Fibroblast of skin of left quadriceps (primary cell): ENCODE measurements around the gene TREH.
"Not testable (repeated sequence)": the region's sequence is repeated elsewhere in the genome, so short reads cannot be mapped to it uniquely, and the experiment has no call there.

Experiments used
- DNase-seq, 2 experiments: peaks; one replicate each; pipeline ENCODE4 v3.0.0-alpha.2; 2013; ENCODE audit warnings: low read depth in 2 of 2

TREH gene

GRCh38 chr11:118679483-118679882 lies at the start of gene TREH:
Gene TREH, minus strand, starts transcription at chr11:118679650. Its CDS starts 23 bp downstream, at chr11:118679627.
- DNase-seq = no peak

- DNase-seq = not testable (repeated sequence)
These were observed 48.7 kb upstream of the TREH start for GRCh38 chr11:118728112-118728511.

DNA sequence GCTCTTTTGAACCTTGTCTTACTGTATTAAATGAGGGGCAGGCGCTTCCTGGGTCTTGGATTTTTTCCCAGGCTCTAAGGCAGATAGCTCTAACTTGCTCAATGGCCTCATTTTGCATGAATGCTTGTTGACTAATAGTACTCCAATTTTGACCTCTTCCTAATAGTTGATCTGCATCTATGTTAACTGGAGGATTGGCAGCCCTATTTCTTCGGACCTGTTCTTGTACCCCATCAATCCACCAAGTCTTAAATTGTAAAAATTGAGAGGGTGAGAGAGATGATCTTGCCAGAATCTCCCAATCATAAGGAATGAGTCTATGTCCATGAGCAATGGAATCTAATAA lies 48.2 kb upstream of the TREH start:
- not testable (repeated sequence) for DNase-seq

DNA sequence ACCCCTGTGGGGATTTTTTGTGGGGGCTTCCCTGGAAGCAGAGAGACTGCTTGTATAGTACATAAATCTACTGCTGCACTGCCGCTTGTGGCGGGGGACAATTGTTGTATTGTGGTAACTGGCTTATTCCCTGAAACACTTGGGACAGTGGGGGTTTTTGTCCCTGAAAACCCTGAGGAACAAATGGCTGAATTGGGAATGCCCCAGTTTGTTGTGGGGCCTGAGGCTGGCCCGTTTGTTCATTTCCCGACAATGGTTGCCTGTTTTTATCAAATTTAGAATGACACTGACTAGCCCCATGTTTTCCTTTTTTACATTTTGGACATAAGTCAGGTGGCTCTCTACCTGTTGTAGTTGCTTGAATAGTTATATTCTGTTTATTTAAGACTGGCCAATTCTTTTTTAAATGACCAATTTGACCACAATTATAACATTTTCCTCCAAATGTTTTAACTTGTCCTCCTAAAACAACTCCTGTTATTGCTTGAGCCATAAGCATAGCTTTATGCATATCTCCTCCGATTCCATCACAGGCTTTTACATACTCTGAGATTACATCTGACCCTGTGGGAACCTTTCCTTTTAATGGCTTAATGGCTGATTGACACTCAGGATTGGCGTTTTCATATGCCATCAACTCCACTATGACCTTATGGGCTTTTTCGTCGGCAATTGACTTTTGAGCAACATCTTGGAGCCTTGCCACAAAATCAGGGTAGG lies 47.7 kb upstream of the TREH start:
- not testable (repeated sequence) for DNase-seq

DNA sequence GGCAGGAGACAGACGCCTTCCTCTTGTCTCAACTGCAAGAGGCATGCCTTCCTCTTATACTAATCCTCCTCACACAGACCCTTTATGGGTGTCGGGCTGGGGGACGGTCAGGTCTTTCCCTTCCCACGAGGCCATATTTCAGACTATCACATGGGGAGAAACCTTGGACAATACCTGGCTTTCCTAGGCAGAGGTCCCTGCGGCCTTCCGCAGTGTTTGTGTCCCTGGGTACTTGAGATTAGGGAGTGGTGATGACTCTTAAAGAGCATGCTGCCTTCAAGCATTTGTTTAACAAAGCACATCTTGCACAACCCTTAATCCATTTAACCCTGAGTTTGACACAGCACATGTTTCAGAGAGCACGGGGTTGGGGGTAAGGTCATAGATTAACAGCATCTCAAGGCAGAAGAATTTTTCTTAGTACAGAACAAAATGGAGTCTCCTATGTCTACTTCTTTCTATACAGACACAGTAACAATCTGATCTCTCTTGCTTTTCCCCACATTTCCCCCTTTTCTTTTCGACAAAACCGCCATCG lies 42.1 kb upstream of the TREH start:
- not testable (repeated sequence) for DNase-seq

DNA sequence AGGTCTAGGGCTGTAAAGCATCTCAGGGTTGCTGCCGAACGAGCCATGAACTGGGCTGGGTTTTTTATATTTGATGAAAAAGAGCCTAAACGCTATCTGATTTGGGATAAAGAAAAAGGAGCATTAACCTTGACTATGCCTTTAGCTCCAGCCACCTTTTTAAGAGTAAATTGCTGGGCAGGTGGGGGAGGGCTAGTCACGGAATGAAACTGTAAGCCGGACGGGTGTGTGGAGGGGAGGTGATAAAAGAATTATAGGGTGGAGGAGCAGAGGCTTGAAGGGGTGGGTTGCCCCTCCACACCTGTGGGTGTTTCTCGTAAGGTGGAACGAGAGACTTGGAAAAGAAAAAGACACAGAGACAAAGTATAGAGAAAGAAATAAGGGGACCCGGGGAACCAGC lies 41.3 kb upstream of the TREH start:
- not testable (repeated sequence) for DNase-seq

DNA sequence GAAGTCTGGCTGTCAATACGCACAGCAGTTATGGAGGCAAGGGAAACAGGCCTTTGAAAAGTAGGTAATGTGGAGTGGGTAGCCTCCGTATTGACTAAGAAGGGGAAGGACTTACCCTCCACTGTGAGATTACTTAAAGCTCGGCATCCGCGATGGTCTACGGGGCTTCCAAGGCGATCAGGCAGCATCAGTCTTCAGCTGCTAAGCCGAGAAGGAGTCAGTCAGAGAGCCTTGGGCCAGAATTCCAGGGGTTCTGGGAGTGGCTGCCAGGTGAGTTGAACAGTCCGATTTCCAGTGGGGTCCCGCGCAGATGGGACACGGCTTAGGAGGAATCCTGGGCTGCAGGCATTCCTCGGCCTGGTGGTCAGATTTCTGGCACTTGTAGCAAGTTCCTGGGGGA lies 40.6 kb upstream of the TREH start:
- not testable (repeated sequence) for DNase-seq

DNA sequence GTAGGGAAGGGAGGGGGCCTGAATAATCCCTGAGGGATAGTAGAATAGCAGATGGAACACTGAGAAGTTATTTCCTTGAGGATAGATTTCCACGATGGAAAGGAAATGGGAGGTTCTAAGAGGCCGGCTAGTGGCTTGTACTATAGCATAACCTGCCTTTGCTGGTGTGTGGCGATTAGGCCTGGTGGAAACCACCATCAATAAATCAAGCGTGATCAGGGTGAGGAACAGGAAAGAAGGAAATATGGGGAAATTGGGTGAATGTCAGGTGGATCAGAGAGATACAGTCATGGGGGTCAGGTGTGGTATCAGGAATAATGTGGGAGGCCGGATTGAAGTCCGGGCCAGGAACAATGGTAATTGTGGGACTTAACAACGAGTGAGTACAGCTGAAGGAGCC lies 39.1 kb upstream of the TREH start:
- not testable (repeated sequence) for DNase-seq

- DNase-seq = not testable (repeated sequence)
These were observed 38.3 kb upstream of the TREH start for GRCh38 chr11:118717733-118718132.

- DNase-seq = not testable (repeated sequence)
These were observed 37.8 kb upstream of the TREH start for GRCh38 chr11:118717221-118717620.

DNA sequence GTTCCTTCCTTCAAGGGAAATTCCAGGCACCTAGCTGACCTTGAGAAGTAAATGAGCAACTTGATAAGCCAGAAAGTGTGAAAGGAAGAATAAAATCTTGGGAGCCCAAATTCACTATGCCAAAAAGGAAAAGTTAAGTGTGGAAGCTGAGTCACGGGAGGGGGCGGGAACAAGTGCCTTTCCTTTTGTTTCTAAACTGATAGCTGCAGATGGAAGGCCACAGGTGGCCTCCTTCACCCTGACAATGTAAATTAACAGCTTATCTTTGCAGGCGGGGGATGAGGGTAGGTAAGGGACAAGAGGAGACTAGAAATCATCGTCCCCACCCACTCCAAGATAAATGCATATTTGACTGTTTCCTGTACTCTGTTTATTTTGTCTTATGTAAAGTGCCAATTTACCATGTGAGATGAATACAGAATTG lies 36.4 kb upstream of the TREH start:
- no peak for DNase-seq

GRCh38 chr11:118715245-118715831 lies 35.9 kb upstream of the TREH start:
- no peak for DNase-seq

GRCh38 chr11:118714816-118715215 lies 35.4 kb upstream of the TREH start:
- DNase-seq = no peak

DNA sequence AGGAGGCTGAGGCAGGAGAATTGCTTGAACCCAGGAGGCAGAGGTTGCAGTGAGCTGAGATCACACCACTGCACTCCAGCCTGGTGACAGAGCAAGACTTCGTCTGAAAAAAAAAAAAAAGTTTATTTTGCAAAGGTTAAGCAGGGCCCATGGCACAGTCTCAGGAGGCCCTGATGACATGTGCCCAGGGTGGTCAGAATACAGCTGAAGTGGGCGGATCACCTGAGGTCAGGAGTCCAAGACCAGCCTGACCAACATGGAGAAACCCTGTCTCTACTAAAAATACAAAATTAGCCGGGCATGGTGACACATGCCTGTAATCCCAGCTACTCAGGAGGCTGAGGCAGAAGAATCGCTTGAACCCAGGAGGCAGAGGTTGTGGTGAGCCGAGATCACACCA lies 35.0 kb upstream of the TREH start:
- not testable (repeated sequence) for DNase-seq

GRCh38 chr11:118708296-118708695 lies 28.8 kb upstream of the TREH start:
- DNase-seq = no peak

- no peak for DNase-seq
These were observed 27.0 kb upstream of the TREH start for GRCh38 chr11:118706546-118706825.

DNA sequence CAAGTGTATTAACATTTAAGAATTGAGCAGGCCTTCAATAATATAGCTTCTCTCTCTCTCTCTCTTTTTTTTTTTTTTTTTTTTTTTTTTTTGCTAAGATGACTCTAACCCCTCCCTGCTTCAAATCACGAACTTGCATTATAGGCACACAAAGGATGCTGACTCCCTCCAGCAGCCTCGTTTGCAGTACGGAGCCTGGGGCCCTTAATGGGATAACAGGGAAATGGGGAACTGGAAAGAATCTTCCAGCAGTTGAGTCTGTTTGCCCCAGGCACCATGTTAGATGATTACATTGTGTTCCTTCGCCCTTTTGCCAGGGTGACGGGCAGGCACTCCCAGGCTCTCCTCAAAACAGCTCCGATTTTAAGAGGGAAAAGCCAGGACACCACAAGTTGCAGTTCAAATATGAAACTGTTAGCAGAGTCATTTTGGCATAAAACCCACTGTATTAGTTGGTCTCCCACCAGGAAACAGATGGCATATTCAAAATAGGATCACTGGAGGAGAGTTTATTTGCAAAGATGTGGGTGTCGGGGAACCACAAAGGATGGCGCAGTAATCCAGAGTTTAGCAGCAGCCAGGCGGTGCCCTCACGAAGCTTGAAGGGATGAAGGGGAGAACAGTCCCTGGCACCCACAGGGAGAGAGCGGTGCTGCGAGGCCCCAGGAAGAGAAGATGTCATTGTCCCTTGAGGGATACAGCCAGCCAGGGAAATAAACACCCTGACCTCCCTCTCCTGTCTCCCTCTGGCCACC lies 26.5 kb upstream of the TREH start:
- DNase-seq = no peak

GRCh38 chr11:118705111-118705741 lies 25.8 kb upstream of the TREH start:
- DNase-seq = no peak

GRCh38 chr11:118703563-118704106 lies 24.2 kb upstream of the TREH start:
- no peak for DNase-seq

GRCh38 chr11:118699506-118700220 lies 20.2 kb upstream of the TREH start:
- no peak for DNase-seq

GRCh38 chr11:118697346-118697745 lies 17.9 kb upstream of the TREH start:
- DNase-seq = no peak
